ENCODE data around the gene PKIB. TPM values are rescaled to one million over a fixed set of nuclear protein-coding genes. Genes with fewer than 3 reads are reported as not detected.

The PKIB gene
- total and polyA plus RNA-seq, 2 donors from 2014 or later, result 5.1 to 5.3 TPM

- H3K36me3 ChIP-seq (ENCODE audit: control insufficient read depth in 2 of 3, insufficient read depth in 3 of 3, low read length in 3 of 3), result no peaks in the 10 kb centered on the region
- H3K27ac ChIP-seq (ENCODE audit: low read depth in 2 of 2, low read length in 2 of 2), result no peak overlapping the region
- no peak for FAIRE-seq
- DNase-seq, result no peak
- H3K9ac ChIP-seq (ENCODE audit: low read length in 3 of 3), result no peak overlapping the region
- H3K9me3 ChIP-seq (ENCODE audit: control insufficient read depth in 2 of 3, insufficient read depth in 1 of 3, low read length in 3 of 3), result no peaks in the 10 kb centered on the region
- peak overlapping the region in 1 of 3 donors; percentile 44 for H3K4me3 ChIP-seq (ENCODE audit: low read length in 3 of 3)
- peaks cover 0 to 6% (median 0%) of the 10 kb centered on the region in 3 donors for H3K4me1 ChIP-seq (ENCODE audit: control insufficient read depth in 2 of 3, insufficient read depth in 2 of 3, low read depth in 1 of 3, low read length in 3 of 3)
- no peak for TF ChIP-seq CTCF (IDR thresholded peaks at IDR 0.05; ENCODE audit: borderline replicate concordance, extremely low read depth, insufficient read depth)
- intact Hi-C loops (cut with DNase I), result no loop called here
- no peaks in the 10 kb centered on the region for H3K27me3 ChIP-seq (ENCODE audit: control insufficient read depth, insufficient read depth, low read length)
These were observed 160.8 kb downstream of the PKIB start for GRCh38 chr6:122770835-122771601.

- DNase-seq, result no peak
These were observed 162.7 kb downstream of the PKIB start for GRCh38 chr6:122772724-122773415.

More at GRCh38 chr6:122772724-122773415, 162.7 kb downstream of the PKIB start:
- Histone ChIP-seq H3K27me3 (ENCODE audit: control insufficient read depth, insufficient read depth, low read length) (no peaks in the 10 kb centered on the region), H3K9me3 (ENCODE audit: control insufficient read depth in 2 of 3, insufficient read depth in 1 of 3, low read length in 3 of 3) (no peaks in the 10 kb centered on the region), H3K4me3 (ENCODE audit: low read length in 3 of 3) (no peak overlapping the region), H3K27ac (ENCODE audit: low read depth in 2 of 2, low read length in 2 of 2) (no peak overlapping the region), H3K36me3 (ENCODE audit: control insufficient read depth in 2 of 3, insufficient read depth in 3 of 3, low read length in 3 of 3) (no peaks in the 10 kb centered on the region), H3K4me1 (ENCODE audit: control insufficient read depth in 2 of 3, insufficient read depth in 2 of 3, low read depth in 1 of 3, low read length in 3 of 3) (peaks cover 0 to 6% (median 0%) of the 10 kb centered on the region in 3 donors), H3K9ac (ENCODE audit: low read length in 3 of 3) (no peak overlapping the region)
- no peak for TF ChIP-seq CTCF (IDR thresholded peaks at IDR 0.05; ENCODE audit: borderline replicate concordance, extremely low read depth, insufficient read depth)
- intact Hi-C loops (cut with DNase I), result no loop called here
- FAIRE-seq, result no peak

Other genes starting within 250 kb of the PKIB start
- 9.5 TPM for gene HSF2, start 210.8 kb upstream of the PKIB start, total RNA-seq
- 7.8 TPM for gene HSF2, start 210.8 kb upstream of the PKIB start, polyA plus RNA-seq (ENCODE audit: insufficient read depth, low read depth, low replicate concordance)
- gene SERINC1, start 138.6 kb upstream of the PKIB start, total RNA-seq, result 214 TPM
- 130 TPM for gene SERINC1, start 138.6 kb upstream of the PKIB start, polyA plus RNA-seq (ENCODE audit: insufficient read depth, low read depth, low replicate concordance)
- gene FABP7, start 169.3 kb downstream of the PKIB start, total RNA-seq, result not detected
- not detected for gene FABP7, start 169.3 kb downstream of the PKIB start, polyA plus RNA-seq (ENCODE audit: insufficient read depth, low read depth, low replicate concordance)
- gene SMPDL3A, start 178.9 kb downstream of the PKIB start, total RNA-seq, result 10.7 TPM
- gene SMPDL3A, start 178.9 kb downstream of the PKIB start, polyA plus RNA-seq (ENCODE audit: insufficient read depth, low read depth, low replicate concordance), result 14.1 TPM